Measurements from ENCODE around the gene HMGA1. TPM values are rescaled to one million over a fixed set of nuclear protein-coding genes. Genes with fewer than 3 reads are reported as not detected.

Gene HMGA1
- total RNA-seq, 2 donors from 2014 or later, result 87.5 to 90.3 TPM

DNA sequence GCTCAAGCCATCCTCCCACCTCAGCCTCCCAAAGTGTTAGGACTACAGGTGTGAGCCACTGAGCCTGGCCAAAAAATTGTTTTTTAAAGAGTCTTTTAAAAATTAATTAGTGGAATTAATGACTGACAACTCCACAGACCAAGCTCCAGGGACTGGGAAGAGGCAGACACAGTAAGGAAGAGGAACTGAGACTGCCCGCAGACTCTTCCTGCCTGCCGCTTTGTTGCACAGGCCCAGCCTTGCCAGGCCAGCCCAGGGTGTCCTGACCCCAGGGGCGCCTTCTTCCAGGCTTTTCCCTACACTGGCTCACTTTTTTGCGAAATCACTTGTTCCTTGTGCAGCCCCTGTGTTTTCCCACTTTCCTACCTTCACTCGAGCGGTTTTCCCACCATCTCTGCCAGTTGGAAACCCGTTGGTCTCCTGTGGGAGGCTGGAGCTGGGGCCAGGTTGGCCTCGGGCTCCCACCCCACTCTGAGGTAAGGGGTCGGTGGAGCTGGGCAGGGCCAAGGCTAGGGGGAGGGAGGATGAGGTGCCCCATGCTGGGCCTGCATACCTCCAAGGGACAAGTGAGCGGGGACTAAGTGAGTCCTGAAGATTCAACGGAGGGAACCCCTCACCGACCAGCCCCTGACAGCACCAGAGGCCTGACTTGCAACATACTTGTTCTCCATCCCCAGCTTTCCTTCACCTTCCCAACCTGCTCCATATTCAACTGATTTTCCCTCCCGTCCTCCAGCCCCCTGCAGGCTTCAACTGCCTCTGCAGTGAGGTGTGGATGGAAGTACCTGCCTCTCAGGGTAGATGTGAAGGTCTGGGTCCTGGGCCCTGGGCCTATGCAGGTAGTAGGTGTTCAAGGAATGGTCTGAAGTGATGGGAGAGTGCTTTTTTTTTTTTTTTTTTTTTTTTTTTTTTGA, 35.6 kb downstream of the HMGA1 start:
- ATAC-seq, result no peak
- Mint-ChIP-seq H3K4me3 (no peak overlapping the region), H3K27ac (no peak overlapping the region)

DNA sequence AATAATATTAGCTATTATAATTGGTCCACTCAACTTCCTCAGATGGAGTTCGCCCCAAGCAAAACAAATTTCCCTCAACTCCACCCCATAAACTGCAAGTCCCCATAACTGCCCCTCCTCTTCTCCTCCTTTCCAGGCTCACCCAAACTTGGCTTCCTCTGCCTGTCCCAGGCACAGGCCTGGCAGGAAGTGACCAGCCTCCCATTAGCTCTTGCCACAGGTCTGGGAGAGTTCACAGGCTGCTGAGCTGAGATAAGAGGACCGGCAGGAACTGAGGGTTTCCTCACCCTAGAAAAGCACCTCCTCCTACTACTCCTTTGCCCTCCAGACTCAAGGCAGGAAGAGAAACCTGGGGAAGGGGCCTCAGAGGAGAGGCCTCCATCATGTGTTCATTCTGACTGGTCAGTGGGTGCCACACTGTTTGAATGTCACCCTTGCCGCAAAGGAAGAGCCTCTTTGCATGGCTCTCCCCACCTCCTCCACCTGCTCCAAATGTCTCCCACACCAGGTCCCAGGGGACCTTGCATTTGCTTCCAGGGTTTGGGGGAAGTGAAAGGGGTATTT, 36.7 kb downstream of the HMGA1 start:
- H3K9me3 ChIP-seq (ENCODE audit: control insufficient read depth, low read length, poor library complexity, severe bottlenecking), result no peaks in the 10 kb centered on the region
- DNase-seq, result no peak
- peak overlapping the region; percentile 21 for H3K27ac Mint-ChIP-seq
- no peaks in the 10 kb centered on the region for H3K36me3 Mint-ChIP-seq (ENCODE audit: low read depth)
- H3K4me1 Mint-ChIP-seq, result peaks cover 15% of the 10 kb centered on the region
- H3K4me3 Mint-ChIP-seq, result no peak overlapping the region
- no peak for ATAC-seq
- H3K27me3 Mint-ChIP-seq, result no peaks in the 10 kb centered on the region

More for the DNA sequence above, 35.6 kb downstream of the HMGA1 start:
- no peaks in the 10 kb centered on the region for H3K9me3 ChIP-seq (ENCODE audit: control insufficient read depth, low read length, poor library complexity, severe bottlenecking)
- no peaks in the 10 kb centered on the region for H3K27me3 Mint-ChIP-seq
- no peak for DNase-seq
- H3K4me1 Mint-ChIP-seq, result peaks cover 11% of the 10 kb centered on the region
- H3K36me3 Mint-ChIP-seq (ENCODE audit: low read depth), result no peaks in the 10 kb centered on the region

DNA sequence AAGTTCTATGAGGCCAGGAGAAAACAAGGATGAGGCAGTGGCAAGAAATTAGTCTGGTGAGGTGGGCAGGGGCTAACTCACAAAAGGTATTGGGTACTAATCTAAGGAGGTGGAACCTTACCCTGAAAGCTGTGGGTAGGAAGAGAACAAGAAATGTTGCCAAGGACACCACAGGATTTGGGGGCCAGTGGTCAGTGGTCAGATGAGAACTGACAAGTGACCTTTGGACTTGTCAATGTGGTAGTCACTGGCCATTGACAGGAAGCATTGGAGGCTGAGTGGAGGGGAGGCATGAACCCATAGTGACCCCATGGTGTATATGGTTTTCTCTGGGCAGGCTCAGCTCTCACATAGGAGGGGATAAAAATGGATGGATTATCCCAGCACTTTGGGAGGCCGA, 37.5 kb downstream of the HMGA1 start:
- H3K27me3 Mint-ChIP-seq, result no peaks in the 10 kb centered on the region
- H3K9me3 ChIP-seq (ENCODE audit: control insufficient read depth, low read length, poor library complexity, severe bottlenecking), result no peaks in the 10 kb centered on the region
- H3K36me3 Mint-ChIP-seq (ENCODE audit: low read depth), result peaks cover under 1% of the 10 kb centered on the region
- H3K4me1 Mint-ChIP-seq, result peaks cover 15% of the 10 kb centered on the region
- no peak overlapping the region for H3K4me3 Mint-ChIP-seq
- H3K27ac Mint-ChIP-seq, result no peak overlapping the region
- ATAC-seq (no peak), DNase-seq (no peak)

DNA sequence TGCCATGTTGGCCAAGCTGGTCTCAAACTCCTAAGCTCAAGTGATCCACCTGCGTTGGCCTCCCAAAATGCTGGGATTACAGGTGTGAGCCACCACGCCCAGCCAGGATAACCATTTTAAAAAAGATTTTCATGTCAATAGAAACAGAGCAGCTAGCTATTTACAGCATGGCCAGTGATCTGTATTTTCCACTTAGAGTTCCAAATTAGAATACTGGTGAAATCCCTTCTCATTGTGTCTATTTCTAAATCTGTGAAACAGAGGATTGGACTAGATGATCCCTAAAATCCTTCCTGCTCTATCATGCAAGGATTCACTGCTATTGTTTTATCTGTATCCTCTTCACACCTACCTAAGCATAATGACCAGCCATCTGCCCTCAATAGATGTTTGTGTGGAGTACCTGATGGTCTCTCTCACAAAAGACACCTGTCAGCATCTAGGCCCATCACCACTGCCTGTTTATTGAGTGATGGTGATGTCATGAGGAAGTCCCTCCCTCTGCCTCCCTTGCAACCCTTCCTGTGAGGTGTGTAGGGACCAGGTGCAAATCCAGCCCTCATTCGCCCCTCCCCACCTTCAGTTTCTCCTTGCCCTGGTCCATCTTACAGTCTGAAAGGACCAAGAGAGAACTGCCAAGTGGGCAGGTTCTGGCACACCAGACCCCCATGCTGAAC, 38.6 kb downstream of the HMGA1 start:
- Mint-ChIP-seq H3K4me1 (peaks cover 20% of the 10 kb centered on the region), H3K36me3 (ENCODE audit: low read depth) (peaks cover 5% of the 10 kb centered on the region), H3K27ac (peak overlapping the region; percentile 83), H3K4me3 (no peak overlapping the region), H3K27me3 (no peaks in the 10 kb centered on the region)
- no peak for ATAC-seq
- H3K9me3 ChIP-seq (ENCODE audit: control insufficient read depth, low read length, poor library complexity, severe bottlenecking), result no peaks in the 10 kb centered on the region
- no peak for DNase-seq

DNA sequence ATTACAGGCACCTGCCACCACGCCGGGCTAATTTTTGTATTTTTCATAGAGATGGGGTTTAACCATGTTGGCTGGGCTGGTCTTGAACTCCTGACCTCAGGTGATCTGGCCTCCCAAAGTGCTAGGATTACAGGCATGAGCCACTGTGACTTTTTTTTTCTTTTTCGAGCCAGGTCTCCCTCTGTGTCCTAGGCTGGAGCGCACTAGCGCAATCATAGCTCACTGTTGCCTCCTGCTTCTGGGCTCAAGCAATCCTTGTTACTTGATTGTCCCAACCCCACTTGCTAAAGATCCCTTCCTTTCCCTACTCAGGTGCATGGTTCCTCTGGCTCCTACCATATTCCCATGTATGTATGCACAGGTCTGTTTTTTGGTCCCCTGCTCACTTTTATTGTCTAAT, 39.5 kb downstream of the HMGA1 start:
- H3K9me3 ChIP-seq (ENCODE audit: control insufficient read depth, low read length, poor library complexity, severe bottlenecking), result no peaks in the 10 kb centered on the region
- peak overlapping the region; percentile 83 for H3K27ac Mint-ChIP-seq

DNA sequence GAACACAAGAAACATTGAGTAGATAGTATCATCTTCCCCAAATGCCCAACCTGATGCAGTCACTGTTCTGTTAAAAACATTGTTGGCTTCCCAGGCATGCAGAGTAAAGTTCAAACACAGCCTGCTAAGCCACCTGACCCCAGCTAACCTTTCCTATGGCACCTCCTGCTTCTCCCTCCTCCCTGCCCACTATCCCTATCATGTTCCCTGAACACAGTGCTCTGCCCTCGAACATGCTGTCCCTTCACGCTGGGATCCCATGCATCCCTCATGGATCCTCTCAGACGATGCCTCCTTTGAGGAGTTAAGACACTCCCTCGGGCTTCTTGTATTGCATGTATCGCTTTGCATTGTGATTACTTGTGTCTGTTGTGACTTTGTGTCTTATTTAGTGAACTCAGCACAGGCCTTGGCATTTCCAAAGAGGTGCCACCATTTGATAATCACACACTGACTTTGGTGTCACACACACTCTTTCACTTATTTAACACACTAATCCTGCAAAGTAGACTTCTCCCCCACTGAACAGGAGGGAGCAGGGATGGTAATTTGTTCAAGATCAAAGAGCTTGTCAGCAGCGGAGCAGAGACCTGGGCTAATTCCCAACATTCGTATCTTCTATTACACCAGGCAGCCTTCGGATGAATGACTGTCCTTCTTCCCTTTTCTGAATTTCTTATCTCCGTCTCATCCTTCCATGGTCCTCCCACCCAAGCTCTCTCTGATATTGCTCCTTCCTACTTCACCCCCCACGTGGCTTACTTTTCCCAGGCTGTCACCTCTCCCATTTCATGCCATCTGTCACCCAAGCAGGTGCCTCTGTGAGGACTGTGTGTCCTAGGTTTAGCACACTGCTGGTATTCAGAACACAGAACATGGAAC, 40.4 kb downstream of the HMGA1 start:
- ATAC-seq, result no peak
- H3K27ac Mint-ChIP-seq, result peak overlapping the region; percentile 83
- H3K4me3 Mint-ChIP-seq, result no peak overlapping the region
- no peaks in the 10 kb centered on the region for H3K27me3 Mint-ChIP-seq
- H3K9me3 ChIP-seq (ENCODE audit: control insufficient read depth, low read length, poor library complexity, severe bottlenecking), result no peaks in the 10 kb centered on the region
- peaks cover 20% of the 10 kb centered on the region for H3K4me1 Mint-ChIP-seq
- no peak for DNase-seq
- peaks cover 7% of the 10 kb centered on the region for H3K36me3 Mint-ChIP-seq (ENCODE audit: low read depth)

More for the DNA sequence above, 39.5 kb downstream of the HMGA1 start:
- DNase-seq (no peak), ATAC-seq (no peak)
- peaks cover 5% of the 10 kb centered on the region for H3K36me3 Mint-ChIP-seq (ENCODE audit: low read depth)
- peaks cover 20% of the 10 kb centered on the region for H3K4me1 Mint-ChIP-seq
- H3K27me3 Mint-ChIP-seq, result no peaks in the 10 kb centered on the region
- H3K4me3 Mint-ChIP-seq, result no peak overlapping the region

DNA sequence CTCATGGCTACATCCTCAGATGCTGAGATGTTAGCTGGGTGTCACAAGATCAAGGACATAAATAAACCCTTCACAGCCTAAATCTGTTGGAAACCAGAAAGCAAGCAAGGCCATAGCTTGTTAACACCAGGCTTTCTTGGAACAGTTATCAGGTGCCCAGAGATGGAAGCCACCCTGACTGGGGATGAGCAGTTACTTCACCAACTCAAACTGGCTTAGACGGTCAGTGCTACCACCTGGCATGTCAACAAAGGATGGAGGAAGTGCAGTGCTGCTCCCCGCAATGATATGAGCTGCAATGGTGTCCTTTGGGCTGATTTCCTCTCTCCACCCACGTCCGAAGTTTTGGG, 41.1 kb downstream of the HMGA1 start:
- H3K9me3 ChIP-seq (ENCODE audit: control insufficient read depth, low read length, poor library complexity, severe bottlenecking), result no peaks in the 10 kb centered on the region
- DNase-seq, result no peak
- Mint-ChIP-seq H3K4me3 (no peak overlapping the region), H3K36me3 (ENCODE audit: low read depth) (peaks cover 7% of the 10 kb centered on the region), H3K4me1 (peaks cover 20% of the 10 kb centered on the region), H3K27me3 (no peaks in the 10 kb centered on the region), H3K27ac (peak overlapping the region; percentile 8)
- no peak for ATAC-seq

DNA sequence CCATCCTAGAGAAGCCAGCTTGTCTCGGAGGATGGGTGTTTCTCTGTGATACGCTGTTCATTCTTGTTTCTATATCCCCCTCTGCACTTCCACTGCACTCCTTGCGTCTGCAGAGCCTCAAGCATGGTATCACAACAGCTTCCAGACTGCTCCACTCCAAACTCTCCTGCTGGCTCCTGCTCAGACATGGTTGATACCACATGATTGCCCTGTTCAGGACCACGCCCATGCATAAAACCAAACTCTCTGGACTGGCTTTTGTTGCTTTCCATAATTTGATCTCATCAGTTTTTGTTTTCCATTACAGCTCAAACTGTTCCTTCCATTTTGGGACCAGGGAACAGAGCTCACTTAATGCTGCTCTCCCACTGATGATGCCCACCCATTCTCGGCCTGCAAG, 42.2 kb downstream of the HMGA1 start:
- Mint-ChIP-seq H3K36me3 (ENCODE audit: low read depth) (peaks cover 7% of the 10 kb centered on the region), H3K27me3 (no peaks in the 10 kb centered on the region), H3K27ac (peak overlapping the region; percentile 75), H3K4me1 (peaks cover 19% of the 10 kb centered on the region), H3K4me3 (no peak overlapping the region)
- no peaks in the 10 kb centered on the region for H3K9me3 ChIP-seq (ENCODE audit: control insufficient read depth, low read length, poor library complexity, severe bottlenecking)
- DNase-seq (no peak), ATAC-seq (no peak)

DNA sequence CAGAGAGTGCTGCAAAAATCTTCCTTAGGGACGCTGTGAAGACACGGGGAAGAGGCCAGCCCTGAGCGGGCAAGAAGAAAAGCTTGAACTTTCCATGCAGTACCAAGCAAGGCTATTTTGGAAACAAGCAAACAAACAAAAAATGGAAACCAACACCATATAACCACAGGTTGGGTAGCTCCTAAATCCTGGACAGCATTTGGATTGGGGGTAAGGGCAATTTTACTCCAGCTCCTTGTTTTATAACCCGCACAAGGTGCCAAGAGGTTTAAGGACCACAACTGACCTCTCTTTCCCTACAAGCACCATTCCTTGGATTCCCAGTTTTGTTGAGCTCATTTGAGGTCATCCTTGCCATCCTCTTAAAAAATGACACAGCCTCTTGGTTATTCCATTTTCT, 43.5 kb downstream of the HMGA1 start:
- Mint-ChIP-seq H3K27ac (no peak overlapping the region), H3K4me3 (no peak overlapping the region), H3K36me3 (ENCODE audit: low read depth) (peaks cover 7% of the 10 kb centered on the region), H3K4me1 (peaks cover 17% of the 10 kb centered on the region), H3K27me3 (no peaks in the 10 kb centered on the region)
- no peak for DNase-seq
- no peaks in the 10 kb centered on the region for H3K9me3 ChIP-seq (ENCODE audit: control insufficient read depth, low read length, poor library complexity, severe bottlenecking)
- ATAC-seq, result no peak

DNA sequence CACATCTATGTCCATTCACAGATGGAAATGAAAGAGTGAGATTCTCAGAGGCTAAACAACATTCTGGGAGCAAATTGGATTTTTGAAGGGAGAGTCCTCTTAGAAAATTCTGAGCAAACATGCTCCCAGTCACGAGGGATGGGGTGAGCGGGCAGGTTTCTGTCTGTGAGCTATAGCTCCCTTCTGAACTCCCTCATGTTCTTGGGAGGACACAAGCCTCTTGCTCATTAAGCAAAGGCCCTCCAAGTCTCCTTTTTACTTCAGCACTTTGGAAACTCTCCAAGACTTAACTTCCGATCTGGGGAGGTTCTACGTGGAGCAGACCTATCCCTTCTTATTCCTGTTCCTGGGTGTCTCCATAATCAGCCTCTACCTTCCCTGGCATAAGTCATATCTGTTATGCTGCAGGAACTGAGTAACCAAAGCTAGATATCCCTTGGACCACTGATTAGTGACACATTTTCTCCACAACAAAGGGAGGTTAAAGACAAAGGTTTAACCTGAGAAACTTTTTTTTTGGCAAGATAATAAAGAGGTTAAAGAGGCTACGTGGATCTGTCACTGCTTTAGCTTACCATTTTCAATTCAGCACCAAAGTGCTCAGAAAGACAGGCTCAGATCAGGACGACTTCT, 45.1 kb downstream of the HMGA1 start:
- peaks cover 7% of the 10 kb centered on the region for H3K36me3 Mint-ChIP-seq (ENCODE audit: low read depth)
- ATAC-seq, result no peak
- DNase-seq, result no peak
- no peaks in the 10 kb centered on the region for H3K27me3 Mint-ChIP-seq
- H3K27ac Mint-ChIP-seq, result no peak overlapping the region
- no peak overlapping the region for H3K4me3 Mint-ChIP-seq
- no peaks in the 10 kb centered on the region for H3K9me3 ChIP-seq (ENCODE audit: control insufficient read depth, low read length, poor library complexity, severe bottlenecking)
- peaks cover 12% of the 10 kb centered on the region for H3K4me1 Mint-ChIP-seq

DNA sequence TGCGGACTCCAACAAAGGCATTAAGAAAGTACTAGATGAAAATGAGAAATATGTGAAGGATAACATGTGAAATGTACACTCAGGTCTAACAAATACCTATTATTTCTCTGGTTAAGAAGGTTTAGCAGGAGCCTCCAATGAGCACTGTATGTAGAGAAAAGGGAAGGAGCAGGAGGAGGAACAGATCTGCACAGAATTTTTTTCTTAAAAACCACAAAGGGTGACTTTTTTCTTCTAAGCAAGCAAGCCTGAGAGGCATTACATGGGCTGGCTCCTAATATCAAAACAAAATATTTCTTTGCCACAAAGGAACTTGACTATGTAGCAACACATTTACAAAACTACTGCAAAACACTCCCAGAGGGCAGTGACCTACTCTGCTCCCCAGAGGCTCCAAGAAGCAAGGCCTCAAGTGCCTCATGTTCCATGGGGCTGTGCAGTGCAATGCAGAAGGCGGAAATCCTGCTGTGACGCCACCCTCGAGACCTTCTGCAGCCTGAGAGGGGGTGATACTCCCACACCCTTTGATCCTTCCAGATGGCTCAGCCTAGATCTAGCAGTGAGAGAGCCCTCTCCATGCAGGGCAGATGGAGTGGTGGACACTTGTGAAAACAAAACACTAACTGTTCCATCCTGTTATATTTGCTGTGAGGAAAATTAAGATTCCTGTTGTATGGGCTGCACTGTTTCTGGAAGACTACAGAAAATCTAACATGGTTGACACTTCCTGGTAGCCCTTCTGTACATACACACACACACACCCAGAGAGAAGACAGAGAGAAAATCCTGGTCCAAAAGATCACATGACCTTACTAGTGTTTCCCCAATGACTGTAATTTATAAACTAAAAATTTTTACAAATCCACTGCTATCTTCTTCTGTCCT, 48.1 kb downstream of the HMGA1 start:
- ATAC-seq, result no peak
- Mint-ChIP-seq H3K4me1 (peaks cover 4% of the 10 kb centered on the region), H3K27ac (peak overlapping the region; percentile 78), H3K36me3 (ENCODE audit: low read depth) (peaks cover 2% of the 10 kb centered on the region), H3K4me3 (no peak overlapping the region), H3K27me3 (no peaks in the 10 kb centered on the region)
- no peak for DNase-seq
- H3K9me3 ChIP-seq (ENCODE audit: control insufficient read depth, low read length, poor library complexity, severe bottlenecking), result no peaks in the 10 kb centered on the region
